Measurements from ENCODE around the gene SCYGR4. TPM values are rescaled to one million over a fixed set of nuclear protein-coding genes. Genes with fewer than 3 reads are reported as not detected.

Gene SCYGR4
- total RNA-seq, 4 donors from 2014 or later = not detected

DNA sequence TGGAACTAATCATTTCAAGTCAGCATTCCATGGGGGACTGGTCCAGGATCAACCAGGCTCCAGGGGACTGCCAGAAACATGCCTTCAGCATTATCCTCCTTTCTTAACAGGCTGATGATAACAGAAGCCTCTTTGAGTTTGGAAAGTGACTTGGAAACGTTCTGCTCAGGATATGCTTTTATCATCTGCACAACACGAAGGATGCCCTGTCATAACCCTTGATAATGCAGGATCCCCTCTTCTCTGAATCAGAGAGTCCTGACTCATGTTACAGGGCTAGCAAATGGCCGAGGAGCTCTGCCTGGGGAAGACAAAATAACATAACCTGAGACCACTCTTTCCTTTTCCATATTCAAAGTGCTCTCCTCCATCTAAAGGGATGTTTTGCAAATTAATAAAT is 9.4 kb upstream of the SCYGR4 start:
- no peak for DNase-seq
- 49 to 65% methylated on average over 3 of the region's 3 CpGs for WGBS, 2 donors
- H3K27ac ChIP-seq = no peak overlapping the region
- no peak overlapping the region for H3K4me3 ChIP-seq
- H3K27me3 ChIP-seq = peaks cover 0 to 5% (median 0%) of the 10 kb centered on the region in 4 donors
- intact Hi-C loops (cut with DNase I) = no loop called here
- no peaks in the 10 kb centered on the region for H3K9me3 ChIP-seq
- TF ChIP-seq, protein P1, sequence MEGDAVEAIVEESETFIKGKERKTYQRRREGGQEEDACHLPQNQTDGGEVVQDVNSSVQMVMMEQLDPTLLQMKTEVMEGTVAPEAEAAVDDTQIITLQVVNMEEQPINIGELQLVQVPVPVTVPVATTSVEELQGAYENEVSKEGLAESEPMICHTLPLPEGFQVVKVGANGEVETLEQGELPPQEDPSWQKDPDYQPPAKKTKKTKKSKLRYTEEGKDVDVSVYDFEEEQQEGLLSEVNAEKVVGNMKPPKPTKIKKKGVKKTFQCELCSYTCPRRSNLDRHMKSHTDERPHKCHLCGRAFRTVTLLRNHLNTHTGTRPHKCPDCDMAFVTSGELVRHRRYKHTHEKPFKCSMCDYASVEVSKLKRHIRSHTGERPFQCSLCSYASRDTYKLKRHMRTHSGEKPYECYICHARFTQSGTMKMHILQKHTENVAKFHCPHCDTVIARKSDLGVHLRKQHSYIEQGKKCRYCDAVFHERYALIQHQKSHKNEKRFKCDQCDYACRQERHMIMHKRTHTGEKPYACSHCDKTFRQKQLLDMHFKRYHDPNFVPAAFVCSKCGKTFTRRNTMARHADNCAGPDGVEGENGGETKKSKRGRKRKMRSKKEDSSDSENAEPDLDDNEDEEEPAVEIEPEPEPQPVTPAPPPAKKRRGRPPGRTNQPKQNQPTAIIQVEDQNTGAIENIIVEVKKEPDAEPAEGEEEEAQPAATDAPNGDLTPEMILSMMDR (IDR thresholded peaks at IDR 0.05) = no peak
- no peak for TF ChIP-seq POLR2A (IDR thresholded peaks at IDR 0.05)
- H3K4me1 ChIP-seq = no peaks in the 10 kb centered on the region
- H3K36me3 ChIP-seq = no peaks in the 10 kb centered on the region

DNA sequence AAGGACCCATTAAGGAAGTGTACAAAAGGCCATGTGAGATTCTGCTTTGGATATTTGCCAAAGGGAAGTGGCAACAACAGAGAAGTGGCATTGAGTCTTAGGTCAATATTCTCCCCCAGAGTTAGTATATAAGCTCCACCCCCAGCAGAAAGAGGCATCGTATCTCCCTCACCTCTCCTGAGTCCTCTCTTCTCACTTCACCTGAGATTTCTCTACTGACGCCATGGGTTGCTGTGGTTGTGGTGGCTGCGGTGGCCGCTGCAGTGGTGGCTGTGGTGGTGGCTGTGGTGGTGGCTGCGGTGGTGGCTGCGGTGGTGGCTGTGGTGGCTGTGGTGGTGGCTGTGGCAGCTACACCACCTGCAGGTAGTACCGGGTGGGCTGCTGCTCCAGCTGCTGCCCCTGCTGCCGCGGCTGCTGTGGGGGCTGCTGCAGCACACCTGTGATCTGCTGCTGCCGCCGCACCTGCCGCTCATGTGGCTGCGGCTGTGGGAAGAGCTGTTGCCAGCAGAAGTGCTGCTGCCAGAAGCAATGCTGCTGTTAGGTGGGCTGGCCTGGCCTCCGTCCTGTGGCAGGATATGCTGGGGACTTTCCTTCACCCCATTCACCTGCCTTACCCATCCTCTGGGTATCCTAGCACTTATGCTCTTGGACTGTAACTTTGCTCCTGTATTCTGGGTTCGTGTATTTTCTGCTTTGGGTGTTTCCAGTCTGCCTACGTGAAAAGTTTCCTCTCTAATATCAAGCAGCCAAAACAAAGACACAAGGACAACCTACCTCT is 8.5 kb upstream of the SCYGR4 start:
- no peaks in the 10 kb centered on the region for H3K36me3 ChIP-seq
- H3K27ac ChIP-seq = no peak overlapping the region
- intact Hi-C loops (cut with DNase I) = no loop called here
- DNase-seq = no peak
- H3K4me3 ChIP-seq = no peak overlapping the region
- WGBS, 2 donors = 67 to 69% methylated on average over 5 to 10 of the region's 16 CpGs
- no peaks in the 10 kb centered on the region for H3K4me1 ChIP-seq
- H3K27me3 ChIP-seq = peaks cover 0 to 5% (median 0%) of the 10 kb centered on the region in 4 donors
- TF ChIP-seq, protein P1 (IDR thresholded peaks at IDR 0.05) = no peak
- no peak for TF ChIP-seq POLR2A (IDR thresholded peaks at IDR 0.05)
- no peaks in the 10 kb centered on the region for H3K9me3 ChIP-seq

DNA sequence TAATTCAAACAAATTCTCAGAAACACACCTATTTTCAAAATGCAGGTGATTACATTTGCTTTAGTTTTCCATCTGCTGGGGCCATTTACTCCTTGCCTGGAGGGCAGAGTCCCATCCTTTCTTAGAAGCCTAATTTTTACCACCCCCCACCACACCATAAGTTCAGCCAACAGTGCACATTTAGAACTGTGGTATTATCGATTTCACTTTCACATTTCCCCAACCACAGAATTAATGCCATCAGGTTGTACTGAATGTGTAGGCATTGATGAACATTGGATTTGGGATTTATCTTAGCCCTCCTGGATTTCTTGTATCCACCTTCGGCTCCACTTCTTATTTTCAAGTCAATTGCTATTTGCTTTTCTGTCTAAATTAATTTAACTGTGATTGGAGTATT is 7.2 kb upstream of the SCYGR4 start:
- peaks cover 0 to 5% (median 0%) of the 10 kb centered on the region in 4 donors for H3K27me3 ChIP-seq
- H3K36me3 ChIP-seq = no peaks in the 10 kb centered on the region
- no peaks in the 10 kb centered on the region for H3K9me3 ChIP-seq
- 68 to 86% methylated on average over 2 of the region's 2 CpGs for WGBS, 2 donors
- TF ChIP-seq, protein P1 (IDR thresholded peaks at IDR 0.05) = no peak
- TF ChIP-seq POLR2A (IDR thresholded peaks at IDR 0.05) = no peak
- no peaks in the 10 kb centered on the region for H3K4me1 ChIP-seq
- H3K4me3 ChIP-seq = no peak overlapping the region
- DNase-seq = no peak
- H3K27ac ChIP-seq = no peak overlapping the region
- intact Hi-C loops (cut with DNase I) = no loop called here

DNA sequence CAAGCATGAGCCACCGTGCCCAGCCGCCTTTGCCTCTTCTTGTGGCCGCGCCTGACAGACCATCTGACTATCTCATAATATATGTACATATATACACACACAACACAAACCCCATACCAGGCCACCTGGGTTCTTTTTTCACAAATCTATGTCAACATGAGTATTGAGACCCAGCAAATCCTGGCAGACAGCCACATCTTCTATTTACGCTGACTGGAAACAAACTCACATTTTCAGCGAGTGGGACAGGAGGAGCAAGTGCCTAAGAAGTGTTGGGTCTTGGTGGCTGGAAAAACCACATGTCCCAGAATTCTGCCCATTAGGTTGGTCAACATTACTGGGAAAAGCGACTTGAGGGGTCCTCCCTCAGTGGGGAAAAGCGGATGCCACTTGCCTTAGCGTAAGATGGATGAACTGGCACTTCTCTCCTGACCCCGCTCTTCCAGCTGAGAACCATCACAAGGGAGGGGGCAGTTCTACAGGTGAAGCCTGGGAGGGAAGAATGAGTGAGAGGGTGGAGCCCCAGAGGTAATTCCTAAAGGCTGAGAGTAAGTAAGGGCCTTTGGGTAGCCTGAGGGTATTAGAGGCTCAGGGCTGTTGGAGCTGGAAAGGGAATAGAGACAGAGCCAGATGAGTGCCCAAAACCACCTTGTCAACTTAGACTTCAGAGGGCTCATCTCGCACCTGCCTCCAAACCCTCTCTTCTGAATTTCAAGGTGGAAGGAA is 4.6 kb upstream of the SCYGR4 start:
- H3K4me1 ChIP-seq = no peaks in the 10 kb centered on the region
- H3K27ac ChIP-seq = no peak overlapping the region
- TF ChIP-seq, protein P1 (IDR thresholded peaks at IDR 0.05) = no peak
- TF ChIP-seq POLR2A (IDR thresholded peaks at IDR 0.05) = no peak
- intact Hi-C loops (cut with DNase I) = no loop called here
- no peaks in the 10 kb centered on the region for H3K36me3 ChIP-seq
- H3K27me3 ChIP-seq = peaks cover 0 to 14% (median 0%) of the 10 kb centered on the region in 4 donors
- no peaks in the 10 kb centered on the region for H3K9me3 ChIP-seq
- H3K4me3 ChIP-seq = no peak overlapping the region
- no peak for DNase-seq
- WGBS, 2 donors = 73 to 82% methylated on average over 11 of the region's 11 CpGs

DNA sequence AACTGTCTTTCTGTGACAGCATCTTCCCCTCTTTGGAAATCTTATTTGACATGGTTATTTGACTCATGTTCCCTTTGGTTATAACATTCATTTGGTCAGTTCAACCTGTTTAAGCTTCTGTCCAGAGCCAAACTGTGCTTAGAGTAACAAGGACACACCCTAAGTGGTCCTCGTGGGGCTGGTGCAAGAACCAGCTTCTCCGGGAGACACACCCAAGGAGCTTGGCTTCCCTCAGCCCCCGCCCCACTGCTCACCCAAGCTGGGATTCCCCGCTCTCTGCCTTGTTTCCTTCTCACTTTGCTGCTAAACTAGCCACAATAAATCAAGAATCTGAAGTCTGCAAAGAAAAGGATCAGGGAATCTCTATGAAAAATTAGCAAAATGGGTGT is 4.0 kb upstream of the SCYGR4 start:
- H3K4me1 ChIP-seq = no peaks in the 10 kb centered on the region
- H3K27me3 ChIP-seq = peaks cover 0 to 14% (median 0%) of the 10 kb centered on the region in 4 donors
- WGBS, 2 donors = 17 to 53% methylated on average over 2 to 4 of the region's 4 CpGs
- no peak overlapping the region for H3K27ac ChIP-seq
- H3K4me3 ChIP-seq = no peak overlapping the region
- TF ChIP-seq POLR2A (IDR thresholded peaks at IDR 0.05) = no peak
- TF ChIP-seq, protein P1 (IDR thresholded peaks at IDR 0.05) = no peak
- H3K36me3 ChIP-seq = no peaks in the 10 kb centered on the region
- DNase-seq = no peak
- intact Hi-C loops (cut with DNase I) = no loop called here
- H3K9me3 ChIP-seq = no peaks in the 10 kb centered on the region

Measured in esophagus squamous epithelium (tissue), 5 donors.